ENCODE measurements around the gene EPHB1.

The EPHB1 gene

DNA sequence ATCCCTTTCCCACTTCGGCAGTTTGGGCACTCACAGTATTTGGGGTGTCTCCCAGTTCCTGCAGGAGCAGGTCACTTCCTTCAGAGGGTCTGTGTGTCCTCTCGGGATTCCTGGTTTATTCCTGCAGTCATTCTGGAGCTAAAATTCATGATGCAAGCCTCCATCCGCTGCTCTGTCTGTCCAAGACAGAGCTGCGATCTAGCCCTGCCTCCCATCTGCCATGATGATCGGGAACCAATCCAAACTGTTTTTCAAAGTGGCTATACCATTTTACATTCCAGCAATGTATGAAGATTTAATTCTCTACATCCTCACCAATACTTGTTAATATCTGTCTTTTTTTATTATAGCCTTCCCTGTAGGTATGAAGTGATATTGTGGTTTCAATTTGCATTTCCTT lies 273.0 kb downstream of the EPHB1 start:
- TF ChIP-seq JUND (IDR thresholded peaks at IDR 0.05; ENCODE audit: low read depth), result no peak
- no peak for DNase-seq (ENCODE audit: low read depth in 1 of 2, low spot score in 1 of 2)
- in situ Hi-C loops (cut with HindIII; ENCODE audit: low pct_unique_long_range_greater_than_20kb, low sequenced_read_pairs), result no loop called here

DNA sequence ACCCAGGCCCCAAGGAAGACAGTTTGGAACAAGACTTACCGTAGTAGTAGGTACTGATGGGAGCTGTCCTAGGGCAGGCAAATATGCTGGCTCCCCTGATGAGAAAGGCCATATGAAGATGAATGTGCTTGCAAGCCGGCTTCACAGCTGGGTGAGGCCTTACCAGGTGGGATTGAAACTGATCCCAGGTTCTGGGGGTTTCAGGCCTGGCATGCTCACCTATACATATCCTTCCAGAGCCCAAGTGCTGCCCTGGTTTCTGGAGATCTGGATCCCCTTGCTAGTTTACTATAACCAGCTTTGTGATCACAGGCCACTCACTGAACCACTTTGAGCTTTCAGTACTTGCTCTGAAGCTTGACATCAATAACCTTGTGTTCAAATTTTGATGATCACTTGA lies 274.3 kb downstream of the EPHB1 start:
- TF ChIP-seq JUND (IDR thresholded peaks at IDR 0.05; ENCODE audit: low read depth), result no peak
- in situ Hi-C loops (cut with HindIII; ENCODE audit: low pct_unique_long_range_greater_than_20kb, low sequenced_read_pairs), result no loop called here
- no peak for DNase-seq (ENCODE audit: low read depth in 1 of 2, low spot score in 1 of 2)

- DNase-seq (ENCODE audit: low read depth in 1 of 2, low spot score in 1 of 2), result no peak
- TF ChIP-seq JUND (IDR thresholded peaks at IDR 0.05; ENCODE audit: low read depth), result no peak
- in situ Hi-C loops (cut with HindIII; ENCODE audit: low pct_unique_long_range_greater_than_20kb, low sequenced_read_pairs), result no loop called here
These were observed 276.4 kb downstream of the EPHB1 start for GRCh38 chr3:135071483-135071882.

- no peak for DNase-seq (ENCODE audit: low read depth in 1 of 2, low spot score in 1 of 2)
- TF ChIP-seq JUND (IDR thresholded peaks at IDR 0.05; ENCODE audit: low read depth), result no peak
- in situ Hi-C loops (cut with HindIII; ENCODE audit: low pct_unique_long_range_greater_than_20kb, low sequenced_read_pairs), result no loop called here
These were observed 277.4 kb downstream of the EPHB1 start for GRCh38 chr3:135072431-135072830.

GRCh38 chr3:135075157-135075556 lies 280.1 kb downstream of the EPHB1 start:
- DNase-seq (ENCODE audit: low read depth in 1 of 2, low spot score in 1 of 2), result no peak
- no peak for TF ChIP-seq JUND (IDR thresholded peaks at IDR 0.05; ENCODE audit: low read depth)
- in situ Hi-C loops (cut with HindIII; ENCODE audit: low pct_unique_long_range_greater_than_20kb, low sequenced_read_pairs), result no loop called here

- TF ChIP-seq JUND (IDR thresholded peaks at IDR 0.05; ENCODE audit: low read depth), result no peak
- in situ Hi-C loops (cut with HindIII; ENCODE audit: low pct_unique_long_range_greater_than_20kb, low sequenced_read_pairs), result no loop called here
- no peak for DNase-seq (ENCODE audit: low read depth in 1 of 2, low spot score in 1 of 2)
These were observed 281.3 kb downstream of the EPHB1 start for GRCh38 chr3:135076341-135076740.

- in situ Hi-C loops (cut with HindIII; ENCODE audit: low pct_unique_long_range_greater_than_20kb, low sequenced_read_pairs), result no loop called here
- no peak for DNase-seq (ENCODE audit: low read depth in 1 of 2, low spot score in 1 of 2)
- no peak for TF ChIP-seq JUND (IDR thresholded peaks at IDR 0.05; ENCODE audit: low read depth)
These were observed 282.1 kb downstream of the EPHB1 start for GRCh38 chr3:135077186-135077585.

DNA sequence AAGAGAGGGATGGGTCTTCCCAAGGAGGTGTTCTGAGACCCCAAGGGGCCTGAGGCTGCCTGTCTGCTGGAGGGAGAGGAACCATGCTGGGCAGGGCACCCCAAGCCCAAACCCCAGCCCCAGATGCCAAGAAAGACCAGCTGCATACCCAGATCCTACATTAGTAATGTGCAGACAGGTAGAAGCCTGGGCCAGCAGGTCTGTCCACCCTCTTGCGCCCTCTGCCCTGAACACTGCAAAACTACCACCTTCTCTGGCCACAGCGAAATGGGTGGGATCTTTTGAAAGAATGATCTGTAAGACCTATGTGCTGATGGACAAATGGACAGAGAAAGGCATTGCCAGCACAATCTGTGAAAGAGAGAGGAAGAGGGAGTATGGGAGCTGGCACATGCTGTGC lies 283.2 kb downstream of the EPHB1 start:
- in situ Hi-C loops (cut with HindIII; ENCODE audit: low pct_unique_long_range_greater_than_20kb, low sequenced_read_pairs), result no loop called here
- DNase-seq (ENCODE audit: low read depth in 1 of 2, low spot score in 1 of 2), result no peak
- TF ChIP-seq JUND (IDR thresholded peaks at IDR 0.05; ENCODE audit: low read depth), result no peak

DNA sequence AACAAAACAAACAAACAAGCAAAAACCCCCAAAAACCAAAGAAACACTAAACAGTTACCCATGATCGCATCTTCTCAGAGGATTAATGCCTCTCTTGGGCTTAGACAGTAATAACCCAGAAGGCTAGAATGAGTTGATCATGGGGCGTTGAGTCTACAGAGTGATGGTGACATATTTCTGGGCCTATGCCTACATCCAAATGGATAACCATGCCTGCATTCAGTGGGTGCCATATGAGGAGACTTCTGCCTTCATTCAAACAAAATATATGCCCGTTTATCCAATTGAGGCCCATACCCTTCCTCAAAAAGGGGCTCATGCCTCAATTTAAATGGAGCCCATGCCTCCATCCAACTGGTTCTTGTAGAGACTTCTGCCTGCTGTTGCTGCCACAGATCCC lies 284.0 kb downstream of the EPHB1 start:
- no peak for DNase-seq (ENCODE audit: low read depth in 1 of 2, low spot score in 1 of 2)
- in situ Hi-C loops (cut with HindIII; ENCODE audit: low pct_unique_long_range_greater_than_20kb, low sequenced_read_pairs), result no loop called here
- TF ChIP-seq JUND (IDR thresholded peaks at IDR 0.05; ENCODE audit: low read depth), result no peak

DNA sequence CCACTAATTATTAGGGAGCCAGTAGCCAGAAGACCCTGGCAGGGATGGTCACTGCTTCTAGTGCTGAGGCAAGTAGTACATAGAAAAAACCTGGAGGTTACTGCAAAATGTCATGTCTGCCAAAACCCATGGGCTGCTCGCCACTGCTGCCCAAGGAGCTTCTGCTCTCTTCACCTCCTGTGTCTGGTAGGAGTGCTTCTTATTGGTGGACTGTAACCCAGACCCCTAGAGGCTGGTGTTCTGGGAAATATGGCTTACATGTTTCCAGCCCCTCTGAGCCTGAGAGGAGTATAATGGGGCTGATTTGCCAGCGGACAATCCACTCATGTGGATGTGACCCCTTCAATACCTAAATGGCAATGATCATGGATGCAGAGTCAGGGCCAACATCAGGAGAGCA lies 286.4 kb downstream of the EPHB1 start:
- no peak for DNase-seq (ENCODE audit: low read depth in 1 of 2, low spot score in 1 of 2)
- TF ChIP-seq JUND (IDR thresholded peaks at IDR 0.05; ENCODE audit: low read depth), result no peak
- in situ Hi-C loops (cut with HindIII; ENCODE audit: low pct_unique_long_range_greater_than_20kb, low sequenced_read_pairs), result no loop called here

- DNase-seq (ENCODE audit: low read depth in 1 of 2, low spot score in 1 of 2), result no peak
- in situ Hi-C loops (cut with HindIII; ENCODE audit: low pct_unique_long_range_greater_than_20kb, low sequenced_read_pairs), result no loop called here
- TF ChIP-seq JUND (IDR thresholded peaks at IDR 0.05; ENCODE audit: low read depth), result no peak
These were observed 286.9 kb downstream of the EPHB1 start for GRCh38 chr3:135081856-135082434.

- no peak for TF ChIP-seq JUND (IDR thresholded peaks at IDR 0.05; ENCODE audit: low read depth)
- in situ Hi-C loops (cut with HindIII; ENCODE audit: low pct_unique_long_range_greater_than_20kb, low sequenced_read_pairs), result no loop called here
- DNase-seq (ENCODE audit: low read depth in 1 of 2, low spot score in 1 of 2), result no peak
These were observed 287.6 kb downstream of the EPHB1 start for GRCh38 chr3:135082706-135083105.

- in situ Hi-C loops (cut with HindIII; ENCODE audit: low pct_unique_long_range_greater_than_20kb, low sequenced_read_pairs), result no loop called here
- TF ChIP-seq JUND (IDR thresholded peaks at IDR 0.05; ENCODE audit: low read depth), result no peak
- DNase-seq (ENCODE audit: low read depth in 1 of 2, low spot score in 1 of 2), result no peak
These were observed 288.1 kb downstream of the EPHB1 start for GRCh38 chr3:135083179-135083578.

DNA sequence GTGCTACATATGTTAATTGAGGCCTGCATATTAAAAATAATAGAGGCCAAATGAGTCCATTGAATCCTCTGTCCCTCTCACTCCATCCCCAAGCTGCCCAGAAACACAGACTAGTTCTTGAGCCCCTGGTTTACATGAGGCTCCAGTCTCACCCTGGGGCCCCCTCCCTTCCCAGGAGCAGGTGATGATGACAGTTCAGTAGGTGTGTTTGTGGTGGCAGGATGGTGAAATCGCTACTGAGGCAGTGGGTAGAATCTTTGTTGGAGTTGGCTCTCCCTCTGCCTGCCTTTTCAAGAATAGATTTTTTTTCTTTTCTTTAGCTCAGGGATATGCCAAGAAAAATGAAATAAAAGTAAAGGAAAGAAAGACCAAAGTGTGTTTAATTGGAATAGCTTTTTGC lies 288.7 kb downstream of the EPHB1 start:
- no peak for TF ChIP-seq JUND (IDR thresholded peaks at IDR 0.05; ENCODE audit: low read depth)
- no peak for DNase-seq (ENCODE audit: low read depth in 1 of 2, low spot score in 1 of 2)
- in situ Hi-C loops (cut with HindIII; ENCODE audit: low pct_unique_long_range_greater_than_20kb, low sequenced_read_pairs), result no loop called here
